Gastrocnemius medialis (tissue), 4 donors: ENCODE data around the gene KDM4C. TPM values are rescaled to one million over a fixed set of nuclear protein-coding genes. Genes with fewer than 3 reads are reported as not detected.

Experiments
- ATAC-seq, 2 donors: fragments of 150-250 bp; one replicate each; pipeline ENCODE4 v1.9.1; 2016
- DNase-seq, 2 donors: peaks; one replicate each; pipeline ENCODE4 v3.0.0-alpha.2; 2019
- H3K27ac ChIP-seq, 4 donors: fragments of 200-600 bp; sonication (generic); 1 replicate in 1 of 4; 2 replicates in 3 of 4; pipeline ENCODE4 v1.5.1; 2016 to 2018; ENCODE audit warnings: mild to moderate bottlenecking in 2 of 4, moderate library complexity in 1 of 4
- H3K27me3 ChIP-seq, 3 donors: fragments of 200-600 bp; sonication (generic) in 2 of 3; 1 replicate in 1 of 3; 2 replicates in 2 of 3; pipeline versions ENCODE4 v1.5.1 to v1.6.0; 2016 to 2019; ENCODE audit warnings: mild to moderate bottlenecking in 1 of 3, moderate library complexity in 1 of 3
- H3K36me3 ChIP-seq, 2 donors: fragments of 200-600 bp; sonication (generic) in 1 of 2; one replicate each; pipeline ENCODE4 v1.5.1; 2017 to 2018
- H3K4me1 ChIP-seq, 2 donors: fragments of 200-600 bp; sonication (generic) in 1 of 2; one replicate each; pipeline ENCODE4 v1.5.1; 2016 to 2017; ENCODE audit warnings: mild to moderate bottlenecking in 2 of 2
- H3K4me3 ChIP-seq, 4 donors: fragments of 200-600 bp; sonication (generic) in 3 of 4; 1 replicate in 1 of 4; 2 replicates in 3 of 4; pipeline ENCODE4 v1.5.1; 2016 to 2019; ENCODE audit warnings: mild to moderate bottlenecking in 2 of 4
- H3K9me3 ChIP-seq, 3 donors: fragments of 200-600 bp; sonication (generic) in 2 of 3; 1 replicate in 1 of 3; 2 replicates in 2 of 3; pipeline ENCODE4 v1.5.1; 2016 to 2019
- POLR2A ChIP-seq, 2 donors: fragments of 450-650 bp; IDR thresholded peaks; one replicate each; pipeline ENCODE4 v1.6.1; 2017; ENCODE audit warnings: antibody characterized with exemption in 2 of 2, mild to moderate bottlenecking in 2 of 2, moderate library complexity in 2 of 2
- in situ Hi-C, 4 donors: fragments of 200-750 bp; cut with MboI; loops; one replicate each; pipeline versions ENCODE4 v1.15.0 to v1.8.0; 2017; ENCODE audit warnings: low sequenced_read_pairs in 4 of 4
- intact Hi-C: fragments of 100-400 bp; cut with DNase I; formaldehyde crosslinking; loops from one replicate; pipeline ENCODE4 v1.15.1; 2023; ENCODE audit warnings: low total_unique reads
- total RNA-seq, 4 donors: library from RNA; depleted of rRNA; stranded (reverse); fragments of >200 nt; gene quantifications; one replicate each; pipeline versions ENCODE4 v1.1.0 to v1.2.3, GENCODE V29; 2016
- TF ChIP-seq, protein P1 (sequence below), 5 experiments: fragments of 450-650 bp in 3 of 5; fragments of 200-600 bp in 2 of 5; sonication (generic) in 2 of 5; IDR thresholded peaks in 4 of 5; conservative IDR thresholded peaks in 1 of 5; 1 replicate in 4 of 5; 2 replicates in 1 of 5; pipeline ENCODE4 v1.5.1; 2016 to 2019; ENCODE audit warnings: antibody characterized with exemption in 5 of 5, mild to moderate bottlenecking in 3 of 5, moderate library complexity in 3 of 5

Gene KDM4C
- total RNA-seq, 4 donors from 2014 or later = 7.7 to 23.3 (median 10.0) TPM

DNA sequence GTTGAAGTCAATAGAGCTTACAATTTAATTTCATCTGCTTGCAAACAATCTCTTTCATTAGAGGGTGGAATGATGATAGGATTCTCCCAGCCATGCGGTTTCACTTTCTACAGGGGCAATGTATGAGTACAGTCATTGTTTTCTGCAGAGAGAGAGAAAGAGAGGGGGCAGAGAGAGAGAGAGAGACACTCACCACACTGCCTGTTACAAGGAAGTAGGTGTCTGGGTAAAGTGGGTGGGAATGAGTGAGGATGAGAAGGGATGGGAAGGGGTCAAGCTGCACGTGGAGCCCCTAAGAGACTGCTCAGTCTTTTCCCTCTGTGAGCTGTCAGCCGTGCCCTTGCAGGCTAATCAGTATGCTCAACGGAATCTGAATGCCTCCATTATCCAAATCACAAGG is 454.3 kb downstream of the KDM4C start:
- ATAC-seq (no peak), DNase-seq (no peak)
- TF ChIP-seq, protein P1, sequence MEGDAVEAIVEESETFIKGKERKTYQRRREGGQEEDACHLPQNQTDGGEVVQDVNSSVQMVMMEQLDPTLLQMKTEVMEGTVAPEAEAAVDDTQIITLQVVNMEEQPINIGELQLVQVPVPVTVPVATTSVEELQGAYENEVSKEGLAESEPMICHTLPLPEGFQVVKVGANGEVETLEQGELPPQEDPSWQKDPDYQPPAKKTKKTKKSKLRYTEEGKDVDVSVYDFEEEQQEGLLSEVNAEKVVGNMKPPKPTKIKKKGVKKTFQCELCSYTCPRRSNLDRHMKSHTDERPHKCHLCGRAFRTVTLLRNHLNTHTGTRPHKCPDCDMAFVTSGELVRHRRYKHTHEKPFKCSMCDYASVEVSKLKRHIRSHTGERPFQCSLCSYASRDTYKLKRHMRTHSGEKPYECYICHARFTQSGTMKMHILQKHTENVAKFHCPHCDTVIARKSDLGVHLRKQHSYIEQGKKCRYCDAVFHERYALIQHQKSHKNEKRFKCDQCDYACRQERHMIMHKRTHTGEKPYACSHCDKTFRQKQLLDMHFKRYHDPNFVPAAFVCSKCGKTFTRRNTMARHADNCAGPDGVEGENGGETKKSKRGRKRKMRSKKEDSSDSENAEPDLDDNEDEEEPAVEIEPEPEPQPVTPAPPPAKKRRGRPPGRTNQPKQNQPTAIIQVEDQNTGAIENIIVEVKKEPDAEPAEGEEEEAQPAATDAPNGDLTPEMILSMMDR (IDR thresholded peaks at IDR 0.05 in 4 of 5, conservative IDR thresholded peaks at IDR 0.05 in 1 of 5) = no peak
- TF ChIP-seq POLR2A (IDR thresholded peaks at IDR 0.05) = no peak
- Histone ChIP-seq H3K36me3 (no peaks in the 10 kb centered on the region), H3K9me3 (no peaks in the 10 kb centered on the region), H3K27ac (no peak overlapping the region), H3K4me1 (no peaks in the 10 kb centered on the region), H3K27me3 (no peaks in the 10 kb centered on the region), H3K4me3 (no peak overlapping the region)
- intact Hi-C loops (no loop called here), in situ Hi-C loops (no loop called here)

DNA sequence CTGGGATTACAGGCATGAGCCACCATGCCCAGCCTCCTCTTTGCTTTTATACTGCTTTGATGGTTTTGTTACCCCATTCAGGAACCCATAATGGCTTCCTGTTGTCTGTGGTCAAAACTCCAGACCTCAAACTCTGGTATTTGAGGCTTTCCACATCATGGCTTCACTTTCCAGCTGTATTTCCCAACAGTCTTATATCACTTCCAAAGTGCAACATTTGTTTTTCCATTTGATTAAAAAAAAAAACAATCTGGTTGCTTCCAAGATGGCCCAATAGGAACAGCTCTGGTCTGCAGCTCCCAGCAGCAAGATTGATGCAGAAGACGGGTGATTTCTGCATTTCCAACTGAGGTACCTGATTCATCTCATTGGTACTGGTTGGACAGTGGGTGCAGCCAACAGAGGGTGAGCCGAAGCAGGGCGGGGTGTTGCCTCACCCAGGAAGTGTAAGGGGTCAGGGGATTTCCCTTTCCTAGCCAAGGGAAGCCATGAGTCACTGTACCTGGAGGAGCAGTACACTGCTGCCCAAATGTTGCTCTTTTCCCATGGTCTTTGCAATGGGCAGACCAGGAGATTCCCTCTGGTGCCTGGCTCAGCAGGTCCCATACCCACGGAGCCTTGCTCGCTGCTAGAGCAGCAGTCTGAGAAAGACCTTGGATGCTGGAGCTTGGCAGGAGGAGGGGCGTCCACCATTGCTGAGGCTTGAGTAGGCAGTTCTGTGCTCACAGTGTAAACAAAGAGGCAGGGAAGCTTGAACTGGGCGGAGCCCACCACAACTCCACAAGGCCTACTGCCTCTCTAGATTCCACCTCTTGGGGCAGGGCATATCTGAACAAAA is 458.4 kb downstream of the KDM4C start:
- H3K9me3 ChIP-seq = no peaks in the 10 kb centered on the region
- no peaks in the 10 kb centered on the region for H3K4me1 ChIP-seq
- no peak overlapping the region for H3K27ac ChIP-seq
- DNase-seq (no peak), ATAC-seq (no peak)
- intact Hi-C loops = no loop called here
- no peaks in the 10 kb centered on the region for H3K27me3 ChIP-seq
- no peaks in the 10 kb centered on the region for H3K36me3 ChIP-seq
- in situ Hi-C loops = no loop called here
- no peak overlapping the region for H3K4me3 ChIP-seq
- TF ChIP-seq POLR2A (IDR thresholded peaks at IDR 0.05) = no peak
- TF ChIP-seq, protein P1 (IDR thresholded peaks at IDR 0.05 in 4 of 5, conservative IDR thresholded peaks at IDR 0.05 in 1 of 5) = no peak

DNA sequence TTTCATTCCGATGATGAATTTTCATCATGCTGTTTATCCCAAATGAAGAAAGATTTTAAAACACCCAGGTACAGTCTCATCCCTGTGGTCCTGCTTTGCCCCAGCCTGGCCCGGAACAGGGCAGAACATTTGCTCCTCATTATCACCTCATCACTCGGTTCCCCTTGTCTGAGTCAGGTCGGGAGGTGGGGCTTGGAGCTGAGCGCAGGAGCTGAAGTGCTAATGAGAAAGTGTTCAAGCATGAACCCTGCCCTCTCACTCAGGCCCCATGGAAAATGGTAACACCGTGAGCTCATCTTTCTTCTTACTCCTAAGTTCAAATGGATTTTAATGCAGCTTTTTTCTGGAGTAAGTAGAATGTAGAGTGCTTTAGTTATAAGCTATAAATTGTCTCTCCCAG is 466.2 kb downstream of the KDM4C start:
- Histone ChIP-seq H3K4me1 (no peaks in the 10 kb centered on the region), H3K4me3 (no peak overlapping the region), H3K36me3 (no peaks in the 10 kb centered on the region), H3K9me3 (no peaks in the 10 kb centered on the region), H3K27me3 (no peaks in the 10 kb centered on the region), H3K27ac (no peak overlapping the region)
- intact Hi-C loops = no loop called here
- DNase-seq (no peak), ATAC-seq (no peak)
- TF ChIP-seq, protein P1 (IDR thresholded peaks at IDR 0.05 in 4 of 5, conservative IDR thresholded peaks at IDR 0.05 in 1 of 5) = no peak
- no peak for TF ChIP-seq POLR2A (IDR thresholded peaks at IDR 0.05)
- in situ Hi-C loops = no loop called here

Other genes with a start within 250 kb of the KDM4C start
- gene GLDC, start 112.2 kb upstream of the KDM4C start, total RNA-seq = under 1 TPM; 0.31 to 1.00 (median 0.47) TPM